HCT116 (cell line): ENCODE data around the gene ADIPOR2. TPM values are rescaled to one million over a fixed set of nuclear protein-coding genes. Genes with fewer than 3 reads are reported as not detected.

Experiments
- ATAC-seq: fragments of 200-7000 bp; cut with Tn5 transposase; 2 replicates; pipeline ENCODE4 v1.9.1; 2020; ENCODE audit warnings: mild to moderate bottlenecking, moderate library complexity
- BruUV-seq: library from RNA; stranded (reverse); fragments of 400-500 nt; replicated peaks from 2 replicates; lab custom pipeline; 2021; lab: Mats Ljungman, UMichigan
- CTCF ChIA-PET: fragments of 300-600 bp; sonication (Branson Sonifier 250); formaldehyde crosslinking; loops from one replicate; lab custom pipeline; 2021; ENCODE audit warnings: antibody characterized with exemption; lab: Charles Lee
- POLR2A ChIA-PET: fragments of 300-600, 350-600 bp; sonication (Branson Sonifier 250); formaldehyde crosslinking; loops from one replicate; lab custom pipeline; 2021; ENCODE audit warnings: antibody characterized with exemption; lab: Charles Lee
- RAD21 ChIA-PET, 2 experiments: fragments of 300-600 bp; sonication (Branson Sonifier 250); formaldehyde crosslinking; loops; one replicate each; lab custom pipeline; 2023; ENCODE audit warnings: low total read pairs in 2 of 2; ENCODE audit not compliant: uncharacterized antibody in 2 of 2, unreplicated experiment in 2 of 2, low non-redundant PET in 1 of 2; lab: Charles Lee
- DNase-seq: peaks from one replicate; pipeline ENCODE4 v3.0.0-alpha.2; 2010; ENCODE audit warnings: low read depth, low spot score
- H2AFZ ChIP-seq: fragments of 200-600 bp; shearing (Covaris generic), sonication (generic); 2 replicates; pipeline ENCODE4 v1.6.1; 2017; ENCODE audit warnings: low read depth, mixed run types, mixed read lengths, antibody characterized with exemption, low read length; ENCODE audit not compliant: poor library complexity, severe bottlenecking
- H3K27ac ChIP-seq: 2 replicates; pipeline ENCODE4 v1.5.1; 2012; ENCODE audit warnings: low read depth, low read length
- H3K27me3 ChIP-seq: fragments of 200-600 bp; sonication (generic); 2 replicates; pipeline ENCODE4 v1.6.1; 2016; ENCODE audit warnings: mixed run types, low read length, mixed read lengths; ENCODE audit not compliant: insufficient read depth
- H3K36me3 ChIP-seq, 2 experiments: fragments of 200-500 bp in 1 of 2; fragments of 200-600 bp in 1 of 2; sonication (Bioruptor generic) in 1 of 2; sonication (generic) in 1 of 2; 2 replicates each; pipeline versions ENCODE4 v1.5.1 to v1.6.1; 2014 to 2016; ENCODE audit warnings: low read length in 2 of 2, inconsistent platforms in 1 of 2, mixed read lengths in 1 of 2, mixed run types in 1 of 2; ENCODE audit not compliant: insufficient read depth in 2 of 2, control insufficient read depth in 1 of 2
- H3K4me1 ChIP-seq, 2 experiments: fragments of 200-600 bp in 1 of 2; sonication (generic) in 1 of 2; 2 replicates each; pipeline versions ENCODE4 v1.5.1 to v1.6.1; 2012 to 2017; ENCODE audit warnings: low read length in 2 of 2, inconsistent platforms in 1 of 2, mild to moderate bottlenecking in 1 of 2, mixed read lengths in 1 of 2, mixed run types in 1 of 2, moderate library complexity in 1 of 2; ENCODE audit not compliant: insufficient read depth in 2 of 2, control insufficient read depth in 1 of 2
- H3K4me2 ChIP-seq: fragments of 200-600 bp; sonication (generic); 2 replicates; pipeline ENCODE4 v1.6.1; 2017; ENCODE audit warnings: mixed run types, low read length, mixed read lengths
- H3K4me3 ChIP-seq, 2 experiments: fragments of 200-600 bp in 1 of 2; sonication (generic) in 1 of 2; replicated peaks in 1 of 2; 2 replicates each; pipeline ENCODE4 v1.5.1; 2011 to 2016; ENCODE audit warnings: low read length in 2 of 2, control low read depth in 1 of 2, low read depth in 1 of 2, mild to moderate bottlenecking in 1 of 2, mixed read lengths in 1 of 2, mixed run types in 1 of 2
- H3K79me2 ChIP-seq: fragments of 200-600 bp; sonication (generic); 2 replicates; pipeline ENCODE4 v1.6.1; 2017; ENCODE audit warnings: mild to moderate bottlenecking, mixed run types, low read length, moderate library complexity, mixed read lengths; ENCODE audit not compliant: insufficient read depth
- H3K9ac ChIP-seq: fragments of 200-600 bp; sonication (generic); 2 replicates; pipeline ENCODE4 v1.6.1; 2016; ENCODE audit warnings: low read length, mixed read lengths
- H3K9me2 ChIP-seq: fragments of 200-600 bp; sonication (generic), shearing (Covaris generic); 2 replicates; pipeline ENCODE4 v1.6.1; 2017; ENCODE audit warnings: mixed run types, mild to moderate bottlenecking, moderate library complexity; ENCODE audit not compliant: insufficient read depth
- H3K9me3 ChIP-seq, 2 experiments: fragments of 200-500 bp in 1 of 2; fragments of 200-600 bp in 1 of 2; sonication (Bioruptor generic) in 1 of 2; sonication (generic) in 1 of 2; 2 replicates each; pipeline ENCODE4 v1.6.1; 2014 to 2017; ENCODE audit warnings: low read length in 2 of 2, mixed read lengths in 2 of 2, inconsistent platforms in 1 of 2, low read depth in 1 of 2, mild to moderate bottlenecking in 1 of 2, mixed run types in 1 of 2, moderate library complexity in 1 of 2; ENCODE audit not compliant: control insufficient read depth in 1 of 2, insufficient read depth in 1 of 2
- H4K20me1 ChIP-seq: fragments of 200-600 bp; sonication (generic), shearing (Covaris generic); 2 replicates; pipeline ENCODE4 v1.6.1; 2017; ENCODE audit warnings: mixed run types, mild to moderate bottlenecking, moderate library complexity; ENCODE audit not compliant: insufficient read depth
- EZH2phosphoT487 ChIP-seq: fragments of 200-600 bp; IDR thresholded peaks from 2 replicates; pipeline ENCODE4 v1.6.1; 2018; ENCODE audit warnings: antibody characterized with exemption, borderline replicate concordance
- FOSL1 ChIP-seq: IDR thresholded peaks from 2 replicates; pipeline ENCODE4 v1.6.1; 2012; ENCODE audit warnings: low read depth
- SP1 ChIP-seq: IDR thresholded peaks from 2 replicates; pipeline ENCODE4 v1.6.1; 2012; ENCODE audit warnings: low read depth
- ZFX ChIP-seq: fragments of 450-650 bp; IDR thresholded peaks from 2 replicates; pipeline ENCODE4 v1.6.1; 2017
- intact Hi-C: fragments of 100-400 bp; cut with micrococcal nuclease; formaldehyde crosslinking; loops from 2 replicates; pipeline ENCODE4 v1.10.0; 2022
- total RNA-seq: library from RNA; stranded (reverse); gene quantifications from one replicate; pipeline ENCODE4 v1.2.1, GENCODE V29; 2021; ENCODE audit not compliant: unreplicated experiment
- TF ChIP-seq, protein P1 (sequence below): IDR thresholded peaks from 2 replicates; pipeline ENCODE4 v1.6.1; 2011; ENCODE audit warnings: mild to moderate bottlenecking, low read length, moderate library complexity; ENCODE audit not compliant: insufficient replicate concordance; ENCODE audit errors: extremely low read depth
- TF ChIP-seq, protein P2 (sequence below), 3 experiments: fragments of 200-600 bp in 1 of 3; sonication (generic) in 1 of 3; IDR thresholded peaks in 2 of 3; conservative IDR thresholded peaks in 1 of 3; 2 replicates each; pipeline ENCODE4 v1.5.1; 2012 to 2017; ENCODE audit warnings: low read depth in 2 of 3, low read length in 2 of 3, antibody characterized with exemption in 1 of 3, borderline replicate concordance in 1 of 3, control low read depth in 1 of 3, mild to moderate bottlenecking in 1 of 3, mixed read lengths in 1 of 3, mixed run types in 1 of 3, moderate library complexity in 1 of 3; ENCODE audit not compliant: insufficient read depth in 1 of 3

The ADIPOR2 gene
- total RNA-seq, 1 experiment from 2014 or later, result 69.9 TPM

DNA sequence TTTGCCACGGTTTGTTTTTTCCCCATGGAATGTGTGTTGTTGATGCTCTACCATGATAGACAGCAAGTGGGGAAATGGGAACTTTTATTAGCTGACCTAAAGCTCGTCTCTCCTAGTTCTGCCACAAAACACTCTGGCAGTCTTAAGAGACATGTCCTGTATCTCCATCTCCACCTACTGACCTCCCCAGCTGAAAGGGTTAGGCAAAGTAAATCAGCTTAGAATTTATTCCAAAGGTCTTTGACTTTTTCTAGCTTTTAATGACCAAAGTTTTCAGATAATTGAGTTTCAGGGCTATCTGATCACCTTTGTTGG is 9.4 kb upstream of the ADIPOR2 start (continued):
- TF ChIP-seq, protein P1, sequence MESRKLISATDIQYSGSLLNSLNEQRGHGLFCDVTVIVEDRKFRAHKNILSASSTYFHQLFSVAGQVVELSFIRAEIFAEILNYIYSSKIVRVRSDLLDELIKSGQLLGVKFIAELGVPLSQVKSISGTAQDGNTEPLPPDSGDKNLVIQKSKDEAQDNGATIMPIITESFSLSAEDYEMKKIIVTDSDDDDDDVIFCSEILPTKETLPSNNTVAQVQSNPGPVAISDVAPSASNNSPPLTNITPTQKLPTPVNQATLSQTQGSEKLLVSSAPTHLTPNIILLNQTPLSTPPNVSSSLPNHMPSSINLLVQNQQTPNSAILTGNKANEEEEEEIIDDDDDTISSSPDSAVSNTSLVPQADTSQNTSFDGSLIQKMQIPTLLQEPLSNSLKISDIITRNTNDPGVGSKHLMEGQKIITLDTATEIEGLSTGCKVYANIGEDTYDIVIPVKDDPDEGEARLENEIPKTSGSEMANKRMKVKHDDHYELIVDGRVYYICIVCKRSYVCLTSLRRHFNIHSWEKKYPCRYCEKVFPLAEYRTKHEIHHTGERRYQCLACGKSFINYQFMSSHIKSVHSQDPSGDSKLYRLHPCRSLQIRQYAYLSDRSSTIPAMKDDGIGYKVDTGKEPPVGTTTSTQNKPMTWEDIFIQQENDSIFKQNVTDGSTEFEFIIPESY, result no peak
- TF ChIP-seq, protein P2, sequence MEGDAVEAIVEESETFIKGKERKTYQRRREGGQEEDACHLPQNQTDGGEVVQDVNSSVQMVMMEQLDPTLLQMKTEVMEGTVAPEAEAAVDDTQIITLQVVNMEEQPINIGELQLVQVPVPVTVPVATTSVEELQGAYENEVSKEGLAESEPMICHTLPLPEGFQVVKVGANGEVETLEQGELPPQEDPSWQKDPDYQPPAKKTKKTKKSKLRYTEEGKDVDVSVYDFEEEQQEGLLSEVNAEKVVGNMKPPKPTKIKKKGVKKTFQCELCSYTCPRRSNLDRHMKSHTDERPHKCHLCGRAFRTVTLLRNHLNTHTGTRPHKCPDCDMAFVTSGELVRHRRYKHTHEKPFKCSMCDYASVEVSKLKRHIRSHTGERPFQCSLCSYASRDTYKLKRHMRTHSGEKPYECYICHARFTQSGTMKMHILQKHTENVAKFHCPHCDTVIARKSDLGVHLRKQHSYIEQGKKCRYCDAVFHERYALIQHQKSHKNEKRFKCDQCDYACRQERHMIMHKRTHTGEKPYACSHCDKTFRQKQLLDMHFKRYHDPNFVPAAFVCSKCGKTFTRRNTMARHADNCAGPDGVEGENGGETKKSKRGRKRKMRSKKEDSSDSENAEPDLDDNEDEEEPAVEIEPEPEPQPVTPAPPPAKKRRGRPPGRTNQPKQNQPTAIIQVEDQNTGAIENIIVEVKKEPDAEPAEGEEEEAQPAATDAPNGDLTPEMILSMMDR (IDR thresholded peaks at IDR 0.05 in 2 of 3, conservative IDR thresholded peaks at IDR 0.05 in 1 of 3; ENCODE audit: borderline replicate concordance in 1 of 3, insufficient read depth in 1 of 3, low read depth in 2 of 3, low read length in 2 of 3), result no peak
- TF ChIP-seq SP1 (no peak), FOSL1 (no peak)

GRCh38 chr12:1688086-1688710 is 2.7 kb upstream of the ADIPOR2 start:
- ATAC-seq (no peak), DNase-seq (no peak)
- no peaks in the 10 kb centered on the region for H4K20me1 ChIP-seq
- RAD21 ChIA-PET, result no interaction called here
- BruUV-seq, result no TSS peak
- no peak overlapping the region for H2AFZ ChIP-seq
- no peaks in the 10 kb centered on the region for H3K9me2 ChIP-seq
- H3K4me2 ChIP-seq, result no peak overlapping the region
- no peaks in the 10 kb centered on the region for H3K9me3 ChIP-seq
- H3K36me3 ChIP-seq, result no peaks in the 10 kb centered on the region
- TF ChIP-seq EZH2phosphoT487 (no peak), ZFX (no peak)
- H3K27ac ChIP-seq, result no peak overlapping the region
- no peak overlapping the region for H3K4me3 ChIP-seq
- no peak overlapping the region for H3K9ac ChIP-seq
- intact Hi-C loops, result no loop called here
- H3K79me2 ChIP-seq, result peaks cover 23% of the 10 kb centered on the region
- H3K27me3 ChIP-seq, result no peaks in the 10 kb centered on the region
- POLR2A ChIA-PET, result no interaction called here
- peaks cover 12 to 15% of the 10 kb centered on the region in 2 experiments for H3K4me1 ChIP-seq
- CTCF ChIA-PET, result interaction anchor here (1.8 kb wide), 1 partner anchor 26 kb away, joined by 3 read pairs; no protein-coding TSS in a partner anchor
